K562 (cell line): ENCODE data around the gene TMEM131. TPM values are rescaled to one million over a fixed set of nuclear protein-coding genes. Genes with fewer than 3 reads are reported as not detected.

Experiments used
- BCOR ChIP-seq: fragments of 450-650 bp; IDR thresholded peaks from 2 replicates; pipeline ENCODE4 v1.6.1; 2016
- EHMT2 ChIP-seq: fragments of 450-650 bp; IDR thresholded peaks from 2 replicates; pipeline ENCODE4 v1.6.1; 2018; ENCODE audit warnings: antibody characterized with exemption
- KAT7 ChIP-seq: sonication (generic); formaldehyde crosslinking; IDR thresholded peaks from 2 replicates; pipeline ENCODE4 v1.8.0; 2022; ENCODE audit warnings: missing genetic modification reagents, mild to moderate bottlenecking, borderline replicate concordance
- KDM4B ChIP-seq, 2 experiments: fragments of 450-650 bp in 1 of 2; sonication (generic) in 1 of 2; IDR thresholded peaks; 2 replicates each; pipeline ENCODE4 v1.6.1; 2016 to 2017; ENCODE audit warnings: borderline replicate concordance in 2 of 2, antibody characterized with exemption in 1 of 2, low read depth in 1 of 2, mild to moderate bottlenecking in 1 of 2
- KLF13 ChIP-seq: fragments of 450-650 bp; IDR thresholded peaks from 2 replicates; pipeline ENCODE4 v1.6.1; 2016; ENCODE audit warnings: missing genetic modification characterization, low read depth, mild to moderate bottlenecking, missing compliant biosample characterization, moderate library complexity, borderline replicate concordance
- NR1H2 ChIP-seq: sonication (generic); formaldehyde crosslinking; IDR thresholded peaks from 2 replicates; pipeline ENCODE4 v1.4.0; 2020; ENCODE audit warnings: mild to moderate bottlenecking, missing genetic modification reagents
- PHF21A ChIP-seq: fragments of 450-650 bp; IDR thresholded peaks from 2 replicates; pipeline ENCODE4 v1.6.1; 2017; ENCODE audit warnings: low read depth, borderline replicate concordance
- PHF8 ChIP-seq: fragments of 200-600 bp; sonication (generic); IDR thresholded peaks from 2 replicates; pipeline ENCODE4 v1.6.1; 2012; ENCODE audit warnings: mixed run types, mild to moderate bottlenecking, inconsistent platforms, low read length, moderate library complexity, borderline replicate concordance
- RAD51 ChIP-seq: fragments of 450-650 bp; IDR thresholded peaks from 2 replicates; pipeline ENCODE4 v1.7.1; 2016; ENCODE audit warnings: low read depth, mild to moderate bottlenecking, borderline replicate concordance
- RB1 ChIP-seq: fragments of 450-650 bp; IDR thresholded peaks from 2 replicates; pipeline ENCODE4 v1.6.1; 2017; ENCODE audit warnings: low read depth, mild to moderate bottlenecking
- XRCC5 ChIP-seq: fragments of 200-400 bp; formaldehyde crosslinking; IDR thresholded peaks from 2 replicates; pipeline ENCODE4 v1.6.1; 2017; ENCODE audit warnings: low read depth, mild to moderate bottlenecking, low read length
- ZNF3 ChIP-seq: fragments of 250-450 bp; sonication (Bioruptor Pico); IDR thresholded peaks from 2 replicates; pipeline ENCODE4 v1.5.0; 2021; ENCODE audit warnings: mild to moderate bottlenecking, moderate library complexity
- ZNF76 ChIP-seq: fragments of 250-450 bp; sonication (Bioruptor Pico); IDR thresholded peaks from 2 replicates; pipeline ENCODE4 v1.4.0; 2020; ENCODE audit warnings: mild to moderate bottlenecking, moderate library complexity, borderline replicate concordance
- polyA plus RNA-seq, 8 experiments: library from polyadenylated mRNA; depleted of rRNA in 4 of 8; stranded (reverse) in 5 of 8; unstranded in 3 of 8; fragments of >200 nt; fragmentation: Nextera tagmentation in 2 of 8; fragmentation: Illumina TruSeq in 1 of 8; extraction: Ambion mirVana in 2 of 8; extraction: Trizol in 1 of 8; gene quantifications; 2 replicates each; pipeline versions ENCODE4 v1.2.1 to v1.2.3, GENCODE V29; 2011 to 2014; ENCODE audit warnings: inconsistent platforms in 1 of 8, missing spikeins in 1 of 8
- total RNA-seq, 7 experiments: library from RNA; depleted of rRNA in 6 of 7; stranded (reverse); fragments of >200 nt in 6 of 7; fragmentation: Illumina TruSeq in 2 of 7; extraction: Trizol in 2 of 7; gene quantifications; 2 replicates each; pipeline versions ENCODE4 v1.2.1 to v1.2.3, GENCODE V29; 2011 to 2021; ENCODE audit warnings: low replicate concordance in 1 of 7
- TF ChIP-seq, protein P1 (sequence below): conservative IDR thresholded peaks from 2 replicates; pipeline ENCODE4 v1.6.1; 2011; ENCODE audit warnings: low read depth, mild to moderate bottlenecking, low read length; ENCODE audit not compliant: control insufficient read depth
- TF ChIP-seq, protein P2 (sequence below): fragments of 450-650 bp; formaldehyde crosslinking; IDR thresholded peaks from 2 replicates; pipeline ENCODE4 v1.4.0; 2022; ENCODE audit warnings: mild to moderate bottlenecking, moderate library complexity
- TF ChIP-seq, protein P3 (sequence below): sonication (generic); formaldehyde crosslinking; IDR thresholded peaks from 2 replicates; pipeline ENCODE4 v1.8.0; 2022; ENCODE audit warnings: mild to moderate bottlenecking, low read depth, missing genetic modification reagents
- TF ChIP-seq, protein P4 (sequence below): sonication (generic); formaldehyde crosslinking; IDR thresholded peaks from 2 replicates; pipeline ENCODE4 v1.8.1; 2023; ENCODE audit warnings: mild to moderate bottlenecking, missing genetic modification reagents

The TMEM131 gene
- total and polyA plus RNA-seq, 9 of the 15 experiments (the other 6 are each of a cell fraction or from before 2014, with no cell fraction given): 2.5 to 21.1 (median 12.4) TPM

DNA sequence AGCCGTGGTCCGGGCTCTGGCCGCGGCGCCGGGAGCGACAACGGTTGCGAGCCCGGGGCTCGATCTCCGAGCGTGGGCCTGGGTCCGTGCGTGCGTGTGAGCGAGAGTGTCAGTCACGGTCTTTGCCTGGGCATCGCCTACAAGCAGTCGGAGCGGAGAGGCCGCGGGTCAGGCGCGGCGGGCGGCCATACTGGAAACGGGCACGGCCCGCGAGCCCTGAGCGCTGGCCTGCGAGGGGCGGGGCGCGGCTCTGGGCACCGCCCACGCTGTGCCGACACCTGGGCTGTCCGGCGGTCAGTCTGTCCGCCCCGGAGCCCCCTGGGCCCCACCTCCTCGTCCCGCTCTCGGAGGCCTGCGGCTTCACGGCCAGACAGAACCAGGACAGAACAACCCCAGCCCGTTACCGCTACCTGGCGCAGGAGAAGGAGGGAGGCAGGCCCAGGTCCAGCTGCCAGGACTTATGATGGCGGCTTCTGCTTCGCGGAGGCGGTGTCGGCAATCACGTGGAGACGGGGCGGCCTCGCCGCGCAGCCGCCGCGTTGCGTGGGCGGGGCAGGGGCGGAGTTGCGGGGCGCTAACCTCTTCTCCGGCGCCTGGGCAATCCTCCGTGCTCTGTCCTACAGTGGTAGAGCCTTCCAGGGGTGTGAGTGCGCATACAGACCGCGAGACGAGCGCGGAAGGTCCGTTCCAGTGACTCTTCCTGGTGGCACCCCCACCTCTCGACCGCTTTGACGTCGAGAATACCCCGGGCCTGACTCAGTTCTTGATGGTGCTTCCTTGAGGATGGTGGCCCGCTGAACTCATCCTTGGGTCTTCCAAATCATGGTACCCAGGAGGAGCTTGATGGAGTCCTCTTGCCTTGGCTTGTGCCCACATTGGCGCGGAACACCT lies at the start of gene TMEM131 (continued):
- 0 out of 2 replicates have a peak, but pooled peaks have one; percentile 25 for TF ChIP-seq XRCC5
- 0 out of 2 replicates have a peak, but pooled peaks have one; percentile 8 for TF ChIP-seq PHF21A
- peak; percentile 95 for TF ChIP-seq RAD51
- no peak for TF ChIP-seq ZNF3 (CRISPR knock-in tag)
- TF ChIP-seq EHMT2: peak; percentile 68
- TF ChIP-seq, protein P1, sequence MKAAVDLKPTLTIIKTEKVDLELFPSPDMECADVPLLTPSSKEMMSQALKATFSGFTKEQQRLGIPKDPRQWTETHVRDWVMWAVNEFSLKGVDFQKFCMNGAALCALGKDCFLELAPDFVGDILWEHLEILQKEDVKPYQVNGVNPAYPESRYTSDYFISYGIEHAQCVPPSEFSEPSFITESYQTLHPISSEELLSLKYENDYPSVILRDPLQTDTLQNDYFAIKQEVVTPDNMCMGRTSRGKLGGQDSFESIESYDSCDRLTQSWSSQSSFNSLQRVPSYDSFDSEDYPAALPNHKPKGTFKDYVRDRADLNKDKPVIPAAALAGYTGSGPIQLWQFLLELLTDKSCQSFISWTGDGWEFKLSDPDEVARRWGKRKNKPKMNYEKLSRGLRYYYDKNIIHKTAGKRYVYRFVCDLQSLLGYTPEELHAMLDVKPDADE: peak; percentile 69; the same call in 1 of the 2 replicates
- TF ChIP-seq, protein P2, sequence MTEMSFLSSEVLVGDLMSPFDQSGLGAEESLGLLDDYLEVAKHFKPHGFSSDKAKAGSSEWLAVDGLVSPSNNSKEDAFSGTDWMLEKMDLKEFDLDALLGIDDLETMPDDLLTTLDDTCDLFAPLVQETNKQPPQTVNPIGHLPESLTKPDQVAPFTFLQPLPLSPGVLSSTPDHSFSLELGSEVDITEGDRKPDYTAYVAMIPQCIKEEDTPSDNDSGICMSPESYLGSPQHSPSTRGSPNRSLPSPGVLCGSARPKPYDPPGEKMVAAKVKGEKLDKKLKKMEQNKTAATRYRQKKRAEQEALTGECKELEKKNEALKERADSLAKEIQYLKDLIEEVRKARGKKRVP: no peak
- peak; percentile 32; the same call in 1 of the 2 replicates for TF ChIP-seq KAT7 (CRISPR knock-in tag)
- peak; percentile 86 for TF ChIP-seq KLF13
- peak; percentile 80; the same call in 1 of the 2 replicates for TF ChIP-seq NR1H2
- TF ChIP-seq, protein P3, sequence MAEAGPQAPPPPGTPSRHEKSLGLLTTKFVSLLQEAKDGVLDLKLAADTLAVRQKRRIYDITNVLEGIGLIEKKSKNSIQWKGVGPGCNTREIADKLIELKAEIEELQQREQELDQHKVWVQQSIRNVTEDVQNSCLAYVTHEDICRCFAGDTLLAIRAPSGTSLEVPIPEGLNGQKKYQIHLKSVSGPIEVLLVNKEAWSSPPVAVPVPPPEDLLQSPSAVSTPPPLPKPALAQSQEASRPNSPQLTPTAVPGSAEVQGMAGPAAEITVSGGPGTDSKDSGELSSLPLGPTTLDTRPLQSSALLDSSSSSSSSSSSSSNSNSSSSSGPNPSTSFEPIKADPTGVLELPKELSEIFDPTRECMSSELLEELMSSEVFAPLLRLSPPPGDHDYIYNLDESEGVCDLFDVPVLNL (CRISPR knock-in tag): peak; percentile 28; the same call in 1 of the 2 replicates
- no peak for TF ChIP-seq BCOR
- peak in 1 of 2 experiments; percentile 65; a peak in 1 of 4 replicates for TF ChIP-seq KDM4B (IDR thresholded peaks at IDR 0.05; ENCODE audit: borderline replicate concordance in 2 of 2, low read depth in 1 of 2)
- 0 out of 2 replicates have a peak, but pooled peaks have one; percentile 8 for TF ChIP-seq ZNF76 (CRISPR knock-in tag)
- TF ChIP-seq PHF8: peak; percentile 82
- TF ChIP-seq RB1: peak; percentile 12; the same call in 1 of the 2 replicates
- TF ChIP-seq, protein P4, sequence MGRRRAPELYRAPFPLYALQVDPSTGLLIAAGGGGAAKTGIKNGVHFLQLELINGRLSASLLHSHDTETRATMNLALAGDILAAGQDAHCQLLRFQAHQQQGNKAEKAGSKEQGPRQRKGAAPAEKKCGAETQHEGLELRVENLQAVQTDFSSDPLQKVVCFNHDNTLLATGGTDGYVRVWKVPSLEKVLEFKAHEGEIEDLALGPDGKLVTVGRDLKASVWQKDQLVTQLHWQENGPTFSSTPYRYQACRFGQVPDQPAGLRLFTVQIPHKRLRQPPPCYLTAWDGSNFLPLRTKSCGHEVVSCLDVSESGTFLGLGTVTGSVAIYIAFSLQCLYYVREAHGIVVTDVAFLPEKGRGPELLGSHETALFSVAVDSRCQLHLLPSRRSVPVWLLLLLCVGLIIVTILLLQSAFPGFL (CRISPR knock-in tag): no peak
